ENCODE data around the gene TTF1.
"Not testable (repeated sequence)": the region's sequence is repeated elsewhere in the genome, so short reads cannot be mapped to it uniquely, and the experiment has no call there.

TTF1 gene

DNA sequence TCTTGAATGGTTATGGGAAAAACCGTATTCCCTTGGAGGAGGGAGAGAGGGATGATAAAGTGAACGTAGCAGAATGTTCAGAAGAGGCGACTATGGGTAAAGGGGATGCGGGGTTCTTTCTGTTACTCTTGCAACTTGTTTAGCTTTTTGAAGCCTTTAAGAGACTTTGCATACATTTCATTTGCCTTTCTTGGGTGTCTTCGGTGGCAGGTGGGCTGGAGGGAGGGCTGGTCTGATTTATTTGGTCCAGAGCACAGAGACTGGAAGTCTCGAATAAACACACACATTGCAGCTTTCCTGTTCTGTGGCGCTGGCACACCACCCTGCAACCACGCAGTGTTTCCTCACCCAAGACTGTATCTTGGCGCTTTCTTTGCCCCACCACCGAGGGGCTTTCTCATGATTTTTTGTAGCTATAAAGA lies 23.2 kb downstream of the TTF1 start:
- TF ChIP-seq, protein P1, sequence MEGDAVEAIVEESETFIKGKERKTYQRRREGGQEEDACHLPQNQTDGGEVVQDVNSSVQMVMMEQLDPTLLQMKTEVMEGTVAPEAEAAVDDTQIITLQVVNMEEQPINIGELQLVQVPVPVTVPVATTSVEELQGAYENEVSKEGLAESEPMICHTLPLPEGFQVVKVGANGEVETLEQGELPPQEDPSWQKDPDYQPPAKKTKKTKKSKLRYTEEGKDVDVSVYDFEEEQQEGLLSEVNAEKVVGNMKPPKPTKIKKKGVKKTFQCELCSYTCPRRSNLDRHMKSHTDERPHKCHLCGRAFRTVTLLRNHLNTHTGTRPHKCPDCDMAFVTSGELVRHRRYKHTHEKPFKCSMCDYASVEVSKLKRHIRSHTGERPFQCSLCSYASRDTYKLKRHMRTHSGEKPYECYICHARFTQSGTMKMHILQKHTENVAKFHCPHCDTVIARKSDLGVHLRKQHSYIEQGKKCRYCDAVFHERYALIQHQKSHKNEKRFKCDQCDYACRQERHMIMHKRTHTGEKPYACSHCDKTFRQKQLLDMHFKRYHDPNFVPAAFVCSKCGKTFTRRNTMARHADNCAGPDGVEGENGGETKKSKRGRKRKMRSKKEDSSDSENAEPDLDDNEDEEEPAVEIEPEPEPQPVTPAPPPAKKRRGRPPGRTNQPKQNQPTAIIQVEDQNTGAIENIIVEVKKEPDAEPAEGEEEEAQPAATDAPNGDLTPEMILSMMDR (IDR thresholded peaks at IDR 0.05; ENCODE audit: borderline replicate concordance, insufficient read depth, low read depth, low read length) = no peak
- no peak overlapping the region for H3K4me3 ChIP-seq (ENCODE audit: low read depth, low read length)

DNA sequence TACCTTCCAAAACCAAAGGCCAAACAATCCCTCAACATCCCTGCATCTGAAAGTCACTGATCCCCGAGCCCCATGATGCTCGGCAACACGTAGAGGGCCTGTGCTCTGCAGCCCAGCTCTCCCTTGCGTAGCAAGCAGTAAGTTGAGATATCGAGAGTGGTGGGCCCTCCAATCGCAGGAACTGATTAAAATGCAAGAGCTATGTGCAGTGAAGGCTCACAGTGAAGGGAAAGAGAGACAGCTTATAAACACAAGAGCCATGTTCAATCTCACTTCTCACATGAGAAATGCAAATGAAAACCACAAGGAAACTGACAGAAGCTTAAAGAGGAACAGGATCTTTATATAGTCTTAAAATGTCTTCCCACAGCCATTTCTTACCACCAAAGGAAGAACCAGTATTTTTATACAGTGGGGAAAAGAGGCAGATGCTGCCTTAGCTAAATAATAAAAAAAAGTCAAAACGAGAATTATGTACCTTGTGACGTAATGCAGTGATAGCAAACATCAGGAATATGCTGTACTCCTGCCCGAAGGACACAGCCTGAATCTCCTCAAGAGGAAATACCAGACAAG lies 24.6 kb downstream of the TTF1 start:
- H3K4me3 ChIP-seq (ENCODE audit: low read depth, low read length) = peak overlapping the region; percentile 26
- TF ChIP-seq, protein P1 (IDR thresholded peaks at IDR 0.05; ENCODE audit: borderline replicate concordance, insufficient read depth, low read depth, low read length) = no peak

DNA sequence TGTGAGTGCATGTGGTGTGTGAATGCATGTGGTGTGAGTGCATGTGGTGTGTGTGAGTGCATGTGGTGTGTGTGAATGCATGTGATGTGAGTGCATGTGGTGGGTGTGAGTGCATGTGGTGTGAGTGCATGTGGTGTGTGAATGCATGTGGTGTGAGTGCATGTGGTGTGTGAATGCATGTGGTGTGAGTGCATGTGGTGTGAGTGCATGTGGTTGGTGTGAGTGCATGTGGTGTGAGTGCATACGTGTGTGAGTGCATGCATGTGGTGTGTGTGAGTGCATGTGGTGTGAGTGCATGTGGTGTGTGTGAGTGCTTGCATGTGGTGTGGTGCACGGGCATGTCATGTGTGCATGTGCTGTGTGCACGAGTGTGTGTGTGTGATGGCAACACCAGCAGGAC lies 28.2 kb downstream of the TTF1 start:
- not testable (repeated sequence) for H3K4me3 ChIP-seq (ENCODE audit: low read depth, low read length)

DNA sequence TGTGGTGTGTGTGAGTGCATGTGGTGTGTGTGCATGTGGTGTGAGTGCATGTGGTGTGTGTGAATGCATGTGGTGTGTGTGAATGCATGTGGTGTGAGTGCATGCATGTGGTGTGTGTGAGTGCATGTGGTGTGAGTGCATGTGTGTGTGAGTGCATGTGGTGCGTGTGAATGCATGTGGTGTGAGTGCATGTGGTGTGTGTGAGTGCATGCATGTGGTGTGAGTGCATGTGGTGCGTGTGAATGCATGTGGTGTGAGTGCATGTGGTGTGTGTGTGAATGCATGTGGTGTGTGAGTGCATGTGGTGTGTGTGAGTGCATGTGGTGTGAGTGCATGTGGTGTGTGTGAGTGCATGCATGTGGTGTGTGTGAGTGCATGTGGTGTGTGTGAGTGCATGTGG lies 28.9 kb downstream of the TTF1 start:
- H3K4me3 ChIP-seq (ENCODE audit: low read depth, low read length) = not testable (repeated sequence)

DNA sequence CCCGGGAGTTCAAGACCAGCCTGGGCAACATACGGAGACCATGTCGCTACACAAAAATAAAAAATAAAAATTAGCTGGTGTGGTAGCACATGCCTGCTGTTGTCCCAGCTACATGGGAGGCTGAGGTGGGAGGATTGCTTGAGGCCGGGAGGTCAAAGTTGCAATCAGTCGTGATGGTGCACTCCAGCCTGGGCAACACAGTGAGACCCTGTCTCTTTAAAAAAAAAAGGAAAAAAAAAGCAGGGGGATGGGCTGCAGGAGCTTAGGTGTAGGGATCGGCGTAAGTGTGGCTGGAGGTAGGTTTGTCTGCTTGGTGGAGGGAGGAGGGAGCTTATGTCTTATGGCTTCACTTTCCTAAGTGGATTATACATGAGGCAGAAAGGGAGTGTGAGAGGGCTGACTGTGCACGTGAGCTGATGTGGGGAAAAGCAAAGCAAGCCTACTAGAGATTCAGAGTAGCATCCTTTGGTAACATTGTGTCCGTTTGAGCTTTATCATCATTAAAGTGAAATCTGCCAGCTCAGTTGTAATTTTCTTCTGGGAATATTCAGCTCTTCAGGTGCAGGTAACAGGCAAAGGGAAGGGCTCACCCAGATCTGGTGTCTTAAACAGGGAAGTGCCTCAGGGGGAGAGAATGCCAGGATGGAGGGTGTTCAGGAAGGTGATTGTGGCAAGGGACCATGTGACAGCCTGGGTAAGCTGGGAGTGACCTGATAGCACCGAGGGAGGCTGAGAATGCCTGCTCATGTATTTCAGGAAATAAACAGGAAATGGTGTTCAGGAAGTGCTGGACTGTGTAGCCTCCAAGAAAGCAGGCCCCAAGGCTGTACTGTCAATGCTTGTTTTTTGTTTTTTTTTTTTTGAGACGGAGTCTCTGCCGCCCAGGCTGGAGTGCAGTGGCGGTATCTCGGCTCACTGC lies 34.2 kb downstream of the TTF1 start:
- TF ChIP-seq, protein P1 (IDR thresholded peaks at IDR 0.05; ENCODE audit: borderline replicate concordance, insufficient read depth, low read depth, low read length) = no peak
- no peak overlapping the region for H3K4me3 ChIP-seq (ENCODE audit: low read depth, low read length)

DNA sequence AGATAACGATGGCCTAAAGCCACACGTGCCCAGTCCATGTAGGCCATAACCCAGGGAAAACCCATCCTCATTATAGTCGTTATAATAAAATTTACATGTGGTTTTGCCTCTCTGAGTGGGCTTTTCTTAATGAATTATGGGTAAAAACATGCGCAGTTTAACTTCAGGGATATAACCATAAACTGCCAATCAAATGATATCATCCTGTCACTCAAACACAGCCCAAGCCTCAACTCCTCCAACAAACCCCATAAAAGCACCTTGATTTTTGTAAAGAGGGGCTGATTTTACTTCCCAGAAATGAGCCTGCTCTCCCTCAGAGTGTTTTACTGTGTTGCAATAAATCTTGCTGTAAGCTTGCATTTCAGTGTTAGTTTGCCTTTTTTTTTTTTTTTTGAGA lies 36.0 kb downstream of the TTF1 start:
- H3K4me3 ChIP-seq (ENCODE audit: low read depth, low read length) = no peak overlapping the region
- TF ChIP-seq, protein P1 (IDR thresholded peaks at IDR 0.05; ENCODE audit: borderline replicate concordance, insufficient read depth, low read depth, low read length) = no peak

DNA sequence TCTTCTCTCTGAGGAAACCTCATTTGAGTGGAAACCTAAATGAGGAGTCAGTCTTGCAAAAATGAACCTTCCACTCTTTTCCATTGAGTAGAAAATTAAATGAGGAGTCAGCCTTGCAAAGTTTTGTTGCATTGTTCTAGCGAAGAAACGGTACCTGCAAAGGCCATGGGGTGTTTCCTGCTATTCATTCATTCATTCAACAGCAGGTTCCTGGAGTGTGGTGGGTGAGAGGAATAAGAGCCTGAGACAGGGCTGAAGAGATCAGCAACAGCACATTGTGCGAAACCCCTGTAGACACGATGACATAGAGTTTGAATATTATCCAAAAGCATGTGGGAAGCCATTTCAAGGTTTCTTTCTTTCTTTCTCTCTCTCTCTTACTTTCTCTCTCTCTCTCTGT lies 37.2 kb downstream of the TTF1 start:
- H3K4me3 ChIP-seq (ENCODE audit: low read depth, low read length) = no peak overlapping the region

More for the DNA sequence above, 37.2 kb downstream of the TTF1 start:
- TF ChIP-seq, protein P1 (IDR thresholded peaks at IDR 0.05; ENCODE audit: borderline replicate concordance, insufficient read depth, low read depth, low read length) = no peak
